GM19099 (cell line): Measurements from ENCODE around the gene ZNF84.

Source experiments
- POLR2A ChIP-seq: IDR thresholded peaks from 3 replicates; pipeline ENCODE4 v1.6.1; 2011; ENCODE audit warnings: low read depth; ENCODE audit not compliant: insufficient read length; ENCODE audit errors: extremely low read depth

Gene ZNF84

GRCh38 chr12:133037207-133038005, at the start of gene ZNF84:
TSS of gene ZNF84 (plus strand) at chr12:133037509. CDS start at chr12:133041468, 3,959 bp downstream.
- peak; percentile 88 for TF ChIP-seq POLR2A

- TF ChIP-seq POLR2A: no peak
These were observed 38.6 kb upstream of the ZNF84 start for GRCh38 chr12:132998741-132999140.

GRCh38 chr12:133010657-133011297, 26.5 kb upstream of the ZNF84 start:
- TF ChIP-seq POLR2A: no peak

- TF ChIP-seq POLR2A: no peak
These were observed 13.7 kb upstream of the ZNF84 start for GRCh38 chr12:133023566-133023965.

- TF ChIP-seq POLR2A: no peak
These were observed 10.3 kb upstream of the ZNF84 start for GRCh38 chr12:133026996-133027395.

- no peak for TF ChIP-seq POLR2A
These were observed 905 bp downstream of the ZNF84 start for GRCh38 chr12:133038118-133038709.

GRCh38 chr12:133046698-133047097, 9.4 kb downstream of the ZNF84 start:
- no peak for TF ChIP-seq POLR2A

- no peak for TF ChIP-seq POLR2A
These were observed 20.1 kb downstream of the ZNF84 start for GRCh38 chr12:133057446-133057845.

- TF ChIP-seq POLR2A: no peak
These were observed 21.1 kb downstream of the ZNF84 start for GRCh38 chr12:133058203-133059113.

- no peak for TF ChIP-seq POLR2A
These were observed 24.6 kb downstream of the ZNF84 start for GRCh38 chr12:133061954-133062353.

GRCh38 chr12:133063556-133063955, 26.2 kb downstream of the ZNF84 start:
- TF ChIP-seq POLR2A: no peak

- no peak for TF ChIP-seq POLR2A
These were observed 36.5 kb downstream of the ZNF84 start for GRCh38 chr12:133073836-133074235.

GRCh38 chr12:133080026-133080367, 42.7 kb downstream of the ZNF84 start:
- TF ChIP-seq POLR2A: no peak

GRCh38 chr12:133080368-133081158, 43.3 kb downstream of the ZNF84 start, which contains the start of gene ZNF140:
TSS of gene ZNF140 (plus strand) at chr12:133080923. CDS start at chr12:133081321, 398 bp downstream.
- TF ChIP-seq POLR2A: peak; percentile 67
